Measurements from ENCODE around the gene PDLIM4.

The PDLIM4 gene

GRCh38 chr5:132233811-132234683 is 23.4 kb upstream of the PDLIM4 start:
- no peaks in the 10 kb centered on the region for H3K4me1 ChIP-seq (ENCODE audit: insufficient read depth, insufficient read length)
- no peaks in the 10 kb centered on the region for H3K9me3 ChIP-seq (ENCODE audit: insufficient read depth, low read length)
- no peaks in the 10 kb centered on the region for H3K36me3 ChIP-seq (ENCODE audit: insufficient read depth, insufficient read length, low read length)
- H3K27me3 ChIP-seq (ENCODE audit: insufficient read depth, insufficient read length) = peaks cover 4% of the 10 kb centered on the region
- H3K4me3 ChIP-seq (ENCODE audit: insufficient read length, low read depth) = no peak overlapping the region
- TF ChIP-seq SUZ12 (IDR thresholded peaks at IDR 0.05; ENCODE audit: extremely low read depth, insufficient read depth, insufficient read length) = no peak
- TF ChIP-seq ZNF274 (IDR thresholded peaks at IDR 0.05; ENCODE audit: low read depth, low read length) = no peak
- no peak for TF ChIP-seq YY1 (IDR thresholded peaks at IDR 0.05; ENCODE audit: insufficient read depth, insufficient read length)
- DNase-seq (ENCODE audit: low read depth, low spot score) = no peak
- H3K9ac ChIP-seq (ENCODE audit: insufficient read length, low read depth) = no peak overlapping the region

DNA sequence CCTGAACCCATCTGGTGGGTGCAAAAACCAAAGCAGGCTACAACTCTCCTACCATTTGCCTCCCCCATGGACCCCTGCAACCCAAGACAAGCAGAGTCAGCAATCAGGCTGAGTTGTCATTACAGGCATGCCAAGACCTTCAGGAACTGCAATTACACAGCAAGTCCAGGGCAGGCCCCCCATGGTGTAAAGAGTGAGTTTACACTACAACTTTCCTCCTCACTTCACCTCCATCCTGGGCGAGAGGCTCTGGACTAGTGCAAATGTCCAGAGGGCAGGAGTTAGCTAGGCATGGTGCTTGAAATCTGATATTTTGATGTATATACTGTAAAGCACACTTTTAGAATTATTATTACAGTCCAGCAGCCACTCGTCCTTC is 22.8 kb upstream of the PDLIM4 start:
- no peak overlapping the region for H3K9ac ChIP-seq (ENCODE audit: insufficient read length, low read depth)
- H3K4me3 ChIP-seq (ENCODE audit: insufficient read length, low read depth) = no peak overlapping the region
- no peaks in the 10 kb centered on the region for H3K9me3 ChIP-seq (ENCODE audit: insufficient read depth, low read length)
- TF ChIP-seq YY1 (IDR thresholded peaks at IDR 0.05; ENCODE audit: insufficient read depth, insufficient read length) (no peak), SUZ12 (IDR thresholded peaks at IDR 0.05; ENCODE audit: extremely low read depth, insufficient read depth, insufficient read length) (no peak), ZNF274 (IDR thresholded peaks at IDR 0.05; ENCODE audit: low read depth, low read length) (no peak)
- peaks cover 1% of the 10 kb centered on the region for H3K27me3 ChIP-seq (ENCODE audit: insufficient read depth, insufficient read length)
- no peaks in the 10 kb centered on the region for H3K36me3 ChIP-seq (ENCODE audit: insufficient read depth, insufficient read length, low read length)
- DNase-seq (ENCODE audit: low read depth, low spot score) = no peak
- no peaks in the 10 kb centered on the region for H3K4me1 ChIP-seq (ENCODE audit: insufficient read depth, insufficient read length)

DNA sequence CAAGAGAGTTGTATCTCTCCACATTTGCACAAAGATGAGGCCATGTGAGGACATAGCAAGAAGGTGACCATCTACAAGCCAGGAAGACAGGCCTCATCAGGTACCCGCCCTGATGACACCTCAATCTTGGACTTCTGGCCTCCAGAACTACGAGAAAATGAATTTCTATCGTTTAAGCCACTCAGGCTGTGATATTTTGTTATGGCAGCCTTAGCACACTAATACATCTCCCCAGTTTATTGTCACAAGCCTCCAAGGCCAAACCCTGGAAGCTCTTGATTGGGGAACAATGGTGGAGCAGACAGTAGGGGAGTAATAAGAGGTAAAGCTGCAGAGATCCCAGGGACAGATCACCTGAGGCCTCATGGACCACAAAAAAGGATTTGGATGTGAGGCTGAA is 22.2 kb upstream of the PDLIM4 start:
- Histone ChIP-seq H3K36me3 (ENCODE audit: insufficient read depth, insufficient read length, low read length) (no peaks in the 10 kb centered on the region), H3K9ac (ENCODE audit: insufficient read length, low read depth) (no peak overlapping the region), H3K9me3 (ENCODE audit: insufficient read depth, low read length) (no peaks in the 10 kb centered on the region), H3K4me3 (ENCODE audit: insufficient read length, low read depth) (no peak overlapping the region), H3K4me1 (ENCODE audit: insufficient read depth, insufficient read length) (no peaks in the 10 kb centered on the region), H3K27me3 (ENCODE audit: insufficient read depth, insufficient read length) (no peaks in the 10 kb centered on the region)
- DNase-seq (ENCODE audit: low read depth, low spot score) = no peak
- TF ChIP-seq SUZ12 (IDR thresholded peaks at IDR 0.05; ENCODE audit: extremely low read depth, insufficient read depth, insufficient read length) = no peak
- no peak for TF ChIP-seq ZNF274 (IDR thresholded peaks at IDR 0.05; ENCODE audit: low read depth, low read length)
- no peak for TF ChIP-seq YY1 (IDR thresholded peaks at IDR 0.05; ENCODE audit: insufficient read depth, insufficient read length)

DNA sequence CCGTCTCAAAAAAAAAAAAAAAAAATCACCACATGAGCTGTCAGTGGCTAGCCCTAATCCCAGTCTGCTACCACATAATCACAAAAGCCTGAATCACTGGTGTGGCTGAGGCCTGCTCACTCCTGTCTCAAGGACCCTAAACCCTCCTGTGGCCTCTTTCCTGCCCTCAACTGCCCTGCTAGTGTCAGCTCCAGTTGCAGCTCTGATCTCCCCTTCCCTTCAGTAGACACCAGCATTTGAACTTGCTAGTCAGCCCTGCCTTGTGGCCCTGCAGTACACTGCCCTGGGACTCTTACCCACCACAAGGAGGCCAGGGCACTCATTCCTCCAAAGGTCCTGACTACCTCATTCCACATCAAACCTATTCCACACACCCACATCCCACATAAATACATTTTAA is 20.4 kb upstream of the PDLIM4 start:
- Histone ChIP-seq H3K36me3 (ENCODE audit: insufficient read depth, insufficient read length, low read length) (no peaks in the 10 kb centered on the region), H3K9me3 (ENCODE audit: insufficient read depth, low read length) (no peaks in the 10 kb centered on the region), H3K4me1 (ENCODE audit: insufficient read depth, insufficient read length) (no peaks in the 10 kb centered on the region), H3K27me3 (ENCODE audit: insufficient read depth, insufficient read length) (no peaks in the 10 kb centered on the region), H3K9ac (ENCODE audit: insufficient read length, low read depth) (no peak overlapping the region), H3K4me3 (ENCODE audit: insufficient read length, low read depth) (no peak overlapping the region)
- DNase-seq (ENCODE audit: low read depth, low spot score) = no peak
- no peak for TF ChIP-seq YY1 (IDR thresholded peaks at IDR 0.05; ENCODE audit: insufficient read depth, insufficient read length)
- no peak for TF ChIP-seq ZNF274 (IDR thresholded peaks at IDR 0.05; ENCODE audit: low read depth, low read length)
- no peak for TF ChIP-seq SUZ12 (IDR thresholded peaks at IDR 0.05; ENCODE audit: extremely low read depth, insufficient read depth, insufficient read length)

DNA sequence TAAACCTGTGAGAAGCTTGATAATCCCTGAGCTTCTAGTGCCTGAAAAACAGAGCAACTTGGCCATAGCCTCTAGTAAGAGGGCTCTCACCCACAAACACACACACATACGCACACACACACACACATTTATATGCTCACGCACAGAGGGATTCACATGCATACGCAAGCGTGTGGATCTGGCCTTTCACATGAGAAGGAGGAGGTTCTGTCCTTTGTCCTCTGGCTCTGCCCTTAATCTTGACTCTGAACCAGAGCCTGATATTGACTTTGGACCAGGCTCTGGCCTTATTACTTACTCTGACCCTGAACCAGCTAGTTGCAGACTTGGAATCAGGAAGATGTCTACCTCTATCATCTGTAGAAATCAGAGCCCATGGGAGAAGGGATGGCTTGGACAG is 19.8 kb upstream of the PDLIM4 start:
- no peak for TF ChIP-seq SUZ12 (IDR thresholded peaks at IDR 0.05; ENCODE audit: extremely low read depth, insufficient read depth, insufficient read length)
- H3K4me1 ChIP-seq (ENCODE audit: insufficient read depth, insufficient read length) = no peaks in the 10 kb centered on the region
- no peaks in the 10 kb centered on the region for H3K27me3 ChIP-seq (ENCODE audit: insufficient read depth, insufficient read length)
- no peaks in the 10 kb centered on the region for H3K9me3 ChIP-seq (ENCODE audit: insufficient read depth, low read length)
- H3K36me3 ChIP-seq (ENCODE audit: insufficient read depth, insufficient read length, low read length) = no peaks in the 10 kb centered on the region
- no peak overlapping the region for H3K9ac ChIP-seq (ENCODE audit: insufficient read length, low read depth)
- no peak overlapping the region for H3K4me3 ChIP-seq (ENCODE audit: insufficient read length, low read depth)
- DNase-seq (ENCODE audit: low read depth, low spot score) = no peak

DNA sequence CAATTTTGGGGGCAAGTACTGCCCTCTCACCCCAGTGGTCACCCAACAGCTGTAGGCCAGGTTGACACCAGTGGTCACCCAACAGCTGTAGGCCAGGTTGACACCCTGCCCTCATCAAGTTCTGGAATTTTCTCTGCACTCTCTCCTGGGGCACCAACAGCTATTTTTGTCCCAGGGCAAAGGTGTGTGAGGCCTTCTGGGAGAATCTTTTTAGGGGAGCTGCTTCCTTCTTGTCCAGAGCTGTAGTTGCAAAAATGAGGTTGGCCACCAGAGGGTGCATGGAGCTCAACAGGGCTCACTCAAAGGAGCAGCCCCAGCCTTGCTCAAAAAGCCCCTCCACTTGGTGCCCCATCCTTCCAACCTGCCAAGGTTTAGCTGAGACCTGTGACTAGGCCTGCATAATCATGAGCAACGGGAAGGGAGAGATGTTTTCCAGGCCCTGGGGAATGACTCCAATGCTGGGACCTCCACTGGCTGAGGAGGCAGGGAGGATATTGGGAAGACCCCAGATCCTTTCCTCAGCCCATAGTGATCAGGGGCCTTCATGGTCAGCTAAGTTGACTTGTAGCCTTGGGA is 19.2 kb upstream of the PDLIM4 start:
- Histone ChIP-seq H3K4me3 (ENCODE audit: insufficient read length, low read depth) (no peak overlapping the region), H3K4me1 (ENCODE audit: insufficient read depth, insufficient read length) (peaks cover 2% of the 10 kb centered on the region), H3K27me3 (ENCODE audit: insufficient read depth, insufficient read length) (no peaks in the 10 kb centered on the region), H3K9ac (ENCODE audit: insufficient read length, low read depth) (no peak overlapping the region), H3K36me3 (ENCODE audit: insufficient read depth, insufficient read length, low read length) (no peaks in the 10 kb centered on the region), H3K9me3 (ENCODE audit: insufficient read depth, low read length) (no peaks in the 10 kb centered on the region)
- TF ChIP-seq ZNF274 (IDR thresholded peaks at IDR 0.05; ENCODE audit: low read depth, low read length) (no peak), SUZ12 (IDR thresholded peaks at IDR 0.05; ENCODE audit: extremely low read depth, insufficient read depth, insufficient read length) (no peak), YY1 (IDR thresholded peaks at IDR 0.05; ENCODE audit: insufficient read depth, insufficient read length) (no peak)
- DNase-seq (ENCODE audit: low read depth, low spot score) = peak; percentile 43

- H3K4me3 ChIP-seq (ENCODE audit: insufficient read length, low read depth) = no peak overlapping the region
- no peak for DNase-seq (ENCODE audit: low read depth, low spot score)
- peaks cover 6% of the 10 kb centered on the region for H3K4me1 ChIP-seq (ENCODE audit: insufficient read depth, insufficient read length)
- no peak overlapping the region for H3K9ac ChIP-seq (ENCODE audit: insufficient read length, low read depth)
- no peaks in the 10 kb centered on the region for H3K36me3 ChIP-seq (ENCODE audit: insufficient read depth, insufficient read length, low read length)
- no peaks in the 10 kb centered on the region for H3K27me3 ChIP-seq (ENCODE audit: insufficient read depth, insufficient read length)
- TF ChIP-seq SUZ12 (IDR thresholded peaks at IDR 0.05; ENCODE audit: extremely low read depth, insufficient read depth, insufficient read length) = no peak
- TF ChIP-seq ZNF274 (IDR thresholded peaks at IDR 0.05; ENCODE audit: low read depth, low read length) = no peak
- TF ChIP-seq YY1 (IDR thresholded peaks at IDR 0.05; ENCODE audit: insufficient read depth, insufficient read length) = no peak
- no peaks in the 10 kb centered on the region for H3K9me3 ChIP-seq (ENCODE audit: insufficient read depth, low read length)
Measured at GRCh38 chr5:132238901-132239500, 18.5 kb upstream of the PDLIM4 start.

Measured in NT2/D1 (cell line).